OCI-LY3 (cell line): Measurements from ENCODE around the gene TSR3.

Experiments used
- CTCF ChIP-seq: fragments of 200-600, 300-600 bp; sonication (generic); IDR thresholded peaks from 2 replicates; pipeline ENCODE4 v1.5.1; 2014; ENCODE audit warnings: antibody characterized with exemption, low read length, low read depth
- EZH2phosphoT487 ChIP-seq: fragments of 200-600 bp; shearing (Covaris generic); IDR thresholded peaks from 2 replicates; pipeline ENCODE4 v1.6.1; 2018; ENCODE audit warnings: antibody characterized with exemption, mixed run types, low read depth

GRCh38 chr16:1378804-1379303, 27.2 kb upstream of the TSR3 start:
- no peak for TF ChIP-seq CTCF
- TF ChIP-seq EZH2phosphoT487, result no peak
